HG03439 (cell line): ENCODE data around the gene C2orf76.

ENCODE experiments used
- ATAC-seq: cut with Tn5 transposase; IDR thresholded peaks from one replicate; pipeline ENCODE4 v1.9.1; 2021; ENCODE audit warnings: mild to moderate bottlenecking, moderate library complexity; ENCODE audit not compliant: unreplicated experiment

Gene C2orf76

DNA sequence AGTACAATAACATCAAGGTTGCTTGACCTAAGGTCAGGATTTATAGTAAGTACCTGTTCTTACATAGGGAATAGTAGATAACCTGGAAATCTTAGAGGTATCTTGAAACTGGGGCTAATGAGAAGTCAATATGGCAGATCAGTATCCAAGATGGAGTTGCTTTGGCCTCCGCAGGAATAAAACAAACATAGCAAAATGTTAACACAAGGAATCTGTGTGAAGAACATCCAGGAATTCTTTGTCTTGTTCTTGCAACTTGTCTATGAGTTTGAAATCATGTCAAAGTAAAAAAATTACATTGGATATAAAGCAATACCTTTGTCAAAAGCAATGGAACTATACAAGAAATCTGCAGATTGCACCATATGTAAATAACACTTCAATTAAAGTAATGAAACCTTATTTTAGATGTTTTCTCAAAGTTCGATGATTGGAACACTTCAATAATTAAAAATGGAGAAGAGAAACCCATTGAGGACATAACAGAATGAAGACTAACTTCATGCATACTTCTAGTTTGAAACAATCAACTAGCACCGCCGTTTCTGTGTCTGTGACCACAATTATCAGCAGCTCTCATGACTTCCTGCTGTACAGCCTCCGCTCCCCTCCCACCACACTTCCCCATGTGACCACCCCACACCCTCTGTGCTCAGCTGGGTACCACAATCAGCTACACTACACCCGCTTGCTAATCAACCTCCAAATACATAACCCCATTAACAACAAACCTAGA is 27.6 kb downstream of the C2orf76 start:
- ATAC-seq, result peak; percentile 95

DNA sequence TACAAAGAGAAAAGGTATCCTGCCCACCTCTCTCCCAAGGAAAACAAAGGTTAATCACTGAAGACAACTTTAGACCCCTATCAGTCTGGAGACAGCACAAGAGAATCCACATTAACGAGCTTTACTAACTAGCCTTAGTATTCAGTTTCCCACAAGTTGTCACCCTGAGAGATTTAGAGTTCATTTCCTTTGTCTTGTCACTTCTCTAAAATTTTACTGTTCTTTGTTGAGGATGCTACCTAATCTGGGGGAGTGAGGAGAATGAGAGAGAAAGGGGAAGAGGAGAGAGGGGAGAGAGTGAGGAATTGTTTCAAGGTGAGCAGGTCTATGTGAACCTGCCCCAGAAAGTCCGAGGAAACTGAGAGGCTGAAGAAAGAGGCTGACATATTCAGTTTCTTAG is 28.4 kb downstream of the C2orf76 start:
- ATAC-seq, result no peak

DNA sequence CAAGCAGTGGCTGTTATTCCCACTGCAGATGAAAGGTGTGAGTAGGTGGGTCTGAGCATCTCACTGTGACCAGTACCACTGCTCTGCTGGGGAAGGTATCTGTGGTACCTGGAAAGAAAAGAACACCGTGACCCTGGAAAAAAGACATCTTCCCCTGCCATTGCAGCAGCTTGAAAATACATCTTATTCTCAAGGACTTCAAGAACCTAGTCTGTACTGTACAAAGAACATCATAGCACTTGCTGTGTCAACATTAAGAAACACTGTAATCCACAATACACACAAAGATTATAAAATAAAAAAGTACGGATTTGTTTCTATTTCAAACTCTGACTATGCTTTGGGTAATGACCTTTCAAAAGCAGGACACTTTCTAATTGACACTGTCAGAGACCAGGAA is 28.9 kb downstream of the C2orf76 start:
- no peak for ATAC-seq

DNA sequence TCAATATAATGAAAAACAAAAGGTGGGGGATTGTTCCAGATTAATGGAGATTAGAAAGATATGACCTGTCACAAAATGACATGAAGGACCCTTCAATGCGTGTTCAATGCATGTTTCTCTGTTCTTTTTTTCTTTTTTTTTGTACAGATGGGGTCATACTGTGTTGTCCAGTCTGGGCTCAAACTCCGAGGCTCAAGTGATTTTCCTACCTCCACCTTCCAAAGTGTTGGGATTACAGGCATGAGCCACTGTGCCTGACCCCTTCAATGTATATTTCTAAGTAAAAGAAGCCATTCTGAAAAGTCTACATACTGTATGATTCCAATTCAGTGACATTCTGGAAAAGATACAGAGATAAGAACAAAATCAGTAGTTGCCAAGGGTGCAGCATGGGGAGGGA is 32.8 kb downstream of the C2orf76 start:
- no peak for ATAC-seq

DNA sequence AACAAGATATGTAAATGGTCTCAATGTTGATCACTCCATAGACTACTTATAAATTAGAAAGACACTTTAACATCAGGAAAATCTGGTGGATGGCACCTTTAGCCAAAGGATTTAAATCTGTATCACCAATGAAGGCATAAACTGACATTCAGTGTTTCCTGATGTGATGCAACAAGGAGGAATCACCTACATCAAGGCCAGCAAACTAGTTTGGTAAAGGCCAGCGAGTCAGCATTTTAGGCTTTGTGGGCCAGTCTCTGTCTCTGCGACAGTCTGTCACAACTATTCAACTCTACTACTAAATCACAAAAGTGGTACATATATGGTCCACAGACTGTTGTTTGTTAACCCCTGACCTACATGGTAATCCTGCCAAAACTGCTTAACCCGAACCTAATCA is 33.3 kb downstream of the C2orf76 start:
- no peak for ATAC-seq

DNA sequence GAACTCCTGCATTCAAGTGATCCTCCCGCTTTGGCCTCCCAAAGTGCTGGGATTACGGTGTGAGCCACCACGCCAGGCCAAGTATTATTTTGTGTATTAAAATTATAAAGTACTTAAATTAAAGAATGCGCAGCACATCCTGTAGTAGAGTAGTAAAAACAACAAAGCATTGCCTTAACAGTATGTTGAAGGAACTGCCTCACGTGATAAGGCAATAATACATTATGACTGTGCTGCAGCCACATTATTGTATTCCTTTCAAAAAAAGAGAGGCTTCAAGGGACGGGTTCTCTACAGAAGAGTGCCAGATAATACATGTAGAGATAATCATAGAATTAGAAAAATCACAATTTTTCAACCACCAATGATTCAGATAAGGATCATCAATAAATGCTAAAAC is 33.7 kb downstream of the C2orf76 start:
- ATAC-seq, result no peak

DNA sequence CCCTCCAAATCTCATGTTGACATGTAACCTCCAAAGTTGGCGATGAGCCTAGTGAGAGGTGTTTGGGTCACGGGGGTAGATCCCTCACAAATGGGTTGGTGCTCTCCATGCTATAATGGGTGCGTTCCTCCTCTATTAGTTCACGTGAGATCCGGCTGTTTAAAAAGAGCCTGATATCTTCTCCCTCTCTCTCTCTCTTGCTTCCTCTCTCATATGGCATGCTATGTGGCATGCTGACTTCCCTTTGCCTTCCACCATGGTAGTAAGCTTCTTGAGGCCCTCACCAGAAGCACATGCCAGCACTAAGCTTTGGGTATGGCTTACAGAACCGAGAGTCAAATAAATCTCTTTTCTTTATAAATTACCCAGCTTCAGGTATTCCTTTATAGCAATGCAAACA is 39.2 kb downstream of the C2orf76 start:
- no peak for ATAC-seq

DNA sequence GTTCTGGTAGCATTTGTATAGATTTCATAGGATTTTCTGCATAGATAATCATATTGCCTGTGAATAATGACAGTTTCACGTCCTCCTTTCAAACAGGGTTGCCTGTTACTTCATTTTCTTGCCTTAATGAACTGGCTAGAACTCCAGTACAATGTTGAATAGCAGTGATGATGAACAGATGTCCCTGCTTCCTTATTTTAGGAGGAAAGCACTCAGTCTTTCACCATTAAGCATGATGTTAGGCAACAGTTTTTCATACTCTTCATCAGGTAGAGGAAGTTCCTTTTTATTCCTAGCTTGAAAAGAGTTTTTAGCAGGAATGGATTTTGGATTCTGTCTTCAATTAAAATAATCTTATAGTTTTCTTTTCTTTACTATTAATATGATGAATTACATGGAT is 39.7 kb downstream of the C2orf76 start:
- ATAC-seq, result no peak

DNA sequence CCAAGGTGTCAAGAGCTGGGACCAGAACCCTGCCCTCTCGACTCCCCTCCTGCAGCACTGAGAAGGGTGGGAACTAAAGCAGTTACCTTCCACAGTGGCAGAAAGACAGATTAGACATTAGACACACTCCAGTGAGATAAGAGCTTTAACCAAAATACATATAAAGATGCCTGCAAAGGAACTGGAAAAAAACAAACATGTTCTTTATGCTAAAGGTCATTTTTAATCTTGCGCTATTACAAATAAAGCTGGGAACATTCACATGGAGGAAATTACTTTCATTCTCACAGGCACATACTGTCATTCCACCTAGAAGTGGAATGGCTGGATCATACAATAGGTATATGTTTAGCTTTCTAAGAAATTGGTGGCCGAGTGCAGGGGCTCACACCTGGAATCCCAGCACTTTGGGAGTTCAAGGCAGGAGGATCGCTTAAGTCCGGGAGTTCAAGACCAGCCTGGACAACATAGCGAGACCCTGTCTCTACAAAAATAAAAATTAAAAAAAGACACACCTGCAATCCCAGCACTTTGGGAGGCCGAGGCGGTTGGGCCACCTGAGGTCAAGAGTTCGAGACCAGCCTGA is 41.9 kb downstream of the C2orf76 start:
- no peak for ATAC-seq

DNA sequence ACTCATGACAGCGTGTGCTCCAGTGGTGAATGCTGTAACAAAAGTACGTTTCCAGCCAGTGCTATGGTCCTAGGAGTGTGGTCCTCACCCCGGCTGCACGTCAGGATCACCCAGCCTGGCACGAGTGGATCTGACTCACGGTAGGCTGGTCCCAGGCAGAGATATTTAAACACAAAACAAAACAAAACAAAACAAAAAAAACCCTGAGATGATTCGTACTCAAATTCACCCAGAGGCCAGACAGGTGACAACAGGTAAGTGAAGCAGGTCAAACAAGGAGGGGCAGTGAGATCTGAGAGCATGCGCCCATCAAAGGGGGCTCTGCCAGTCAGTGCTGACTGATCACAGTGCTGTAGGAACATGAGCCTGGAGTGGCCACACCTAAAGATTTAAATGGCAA is 43.2 kb downstream of the C2orf76 start:
- no peak for ATAC-seq

DNA sequence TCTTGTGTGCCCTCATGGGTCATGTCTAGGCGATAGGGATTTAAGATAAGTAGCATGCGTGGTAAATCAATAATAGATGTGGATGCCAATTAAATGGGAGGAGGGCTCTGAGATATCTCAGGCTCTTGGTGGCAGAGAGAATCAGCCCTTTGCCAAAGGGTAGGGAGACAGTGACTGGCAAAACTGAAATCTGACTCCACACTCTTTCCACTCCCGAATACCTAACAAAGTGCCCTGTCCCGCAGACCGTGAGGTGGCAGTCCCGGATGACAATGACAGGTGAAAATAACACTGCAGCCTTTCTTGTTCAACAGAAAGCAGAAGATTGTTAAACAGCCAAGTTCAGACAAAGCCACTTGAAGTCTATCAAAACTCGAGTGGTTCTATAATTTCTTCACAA is 47.0 kb downstream of the C2orf76 start:
- ATAC-seq, result no peak

DNA sequence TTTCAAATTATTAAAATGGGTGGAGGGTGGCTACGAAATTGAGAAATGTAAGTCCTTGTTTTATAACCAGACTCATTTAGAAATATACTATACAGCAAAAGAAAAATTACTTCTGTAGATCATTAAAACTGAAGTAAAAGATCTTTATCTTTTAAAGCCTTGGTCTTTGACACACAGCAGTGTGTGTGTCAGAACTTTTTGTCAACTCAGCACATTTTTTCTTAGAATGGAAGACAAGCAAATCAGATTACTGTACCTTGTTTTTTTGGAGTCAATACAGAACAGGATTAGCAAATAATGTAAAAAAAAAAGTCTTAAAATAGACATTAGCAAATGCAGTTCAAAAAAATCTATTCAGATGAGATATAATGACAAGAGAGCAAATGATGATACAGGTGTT is 49.1 kb downstream of the C2orf76 start:
- no peak for ATAC-seq

DNA sequence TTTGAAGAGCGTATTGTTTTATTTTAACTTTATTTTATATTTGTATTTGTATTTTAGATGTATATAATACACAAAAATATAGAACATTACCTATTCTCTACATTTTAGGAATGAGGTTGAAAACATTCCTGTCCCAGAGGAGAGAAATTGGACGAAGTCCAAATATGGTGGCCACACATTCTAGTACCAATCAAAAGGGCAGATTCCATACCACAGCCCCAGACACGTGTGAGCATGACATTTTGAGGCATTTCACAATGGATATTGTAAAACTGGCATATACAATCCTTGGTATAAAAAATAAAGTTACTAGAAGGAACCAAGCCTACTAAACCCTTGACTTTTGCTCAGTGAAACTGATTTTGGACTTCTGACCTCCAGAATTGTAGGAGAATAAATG is 50.6 kb downstream of the C2orf76 start:
- ATAC-seq, result no peak

DNA sequence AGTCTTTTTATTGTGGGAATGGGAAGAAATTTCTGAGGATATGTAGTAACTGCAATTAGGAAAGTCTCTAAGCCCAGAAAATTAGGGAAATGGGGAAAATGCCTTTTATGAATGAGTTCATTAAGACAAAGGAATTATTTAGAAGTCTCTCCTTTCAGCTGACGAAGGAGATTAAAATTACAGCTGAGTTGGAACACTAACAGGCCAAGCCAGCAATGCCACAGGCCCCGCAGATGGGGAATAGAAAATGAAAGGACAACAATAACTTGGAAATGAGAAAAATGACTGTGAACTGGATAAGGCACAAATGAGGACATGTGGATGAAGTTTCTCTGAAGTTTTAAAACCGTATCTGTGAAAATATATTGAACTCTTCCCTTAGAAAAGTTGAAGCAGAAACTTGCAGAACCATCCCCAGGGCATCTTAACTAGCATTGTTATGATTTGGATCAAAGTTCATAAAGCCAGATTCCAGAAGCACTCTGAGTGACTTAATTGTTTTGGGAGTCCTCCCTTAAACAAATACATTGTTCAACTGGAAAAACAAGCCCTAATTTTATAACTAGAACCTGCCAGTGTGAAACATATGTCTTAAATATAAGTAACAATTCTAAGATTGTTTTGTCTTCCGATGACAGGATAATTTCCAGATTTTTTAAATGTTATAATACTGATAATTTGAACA is 51.3 kb downstream of the C2orf76 start:
- ATAC-seq, result no peak

DNA sequence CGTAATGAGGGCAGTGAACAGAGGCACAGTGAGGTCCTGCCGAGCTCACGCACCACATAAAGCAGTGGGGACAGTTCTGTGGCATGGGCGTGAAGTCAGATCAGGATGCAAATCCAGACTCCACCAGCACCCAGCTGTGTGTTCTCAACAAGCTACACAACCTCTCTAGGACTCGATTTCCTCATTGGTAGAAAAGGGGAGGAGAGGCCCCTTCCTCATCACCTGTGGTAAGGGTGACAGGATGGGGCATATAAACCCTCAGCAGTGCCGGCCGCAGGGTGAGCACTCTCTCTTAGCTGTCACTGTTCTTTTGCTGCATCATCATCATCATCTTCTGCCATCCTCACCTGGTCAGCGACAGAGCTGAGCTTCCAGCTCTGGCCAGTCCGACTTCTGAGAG is 54.8 kb downstream of the C2orf76 start:
- no peak for ATAC-seq

DNA sequence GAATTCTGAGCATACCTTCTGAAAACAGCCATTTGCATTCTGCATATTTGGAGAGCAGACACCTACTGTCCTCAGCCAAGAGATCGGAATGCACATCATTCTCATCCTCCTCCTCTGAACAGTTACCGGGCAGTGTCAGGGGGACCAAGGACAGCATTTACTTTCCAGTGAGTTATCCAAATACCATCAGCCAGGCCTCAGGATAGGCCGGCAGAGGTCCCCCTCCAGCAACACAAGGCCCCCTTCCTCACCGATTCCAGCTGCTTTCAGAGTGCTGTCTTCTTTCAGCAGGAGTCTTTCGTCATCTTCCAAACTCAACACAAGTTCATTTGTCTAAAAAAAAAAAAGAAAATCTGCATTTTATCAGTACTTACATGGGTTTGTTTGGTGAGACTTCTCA is 55.3 kb downstream of the C2orf76 start:
- ATAC-seq, result peak; percentile 10

DNA sequence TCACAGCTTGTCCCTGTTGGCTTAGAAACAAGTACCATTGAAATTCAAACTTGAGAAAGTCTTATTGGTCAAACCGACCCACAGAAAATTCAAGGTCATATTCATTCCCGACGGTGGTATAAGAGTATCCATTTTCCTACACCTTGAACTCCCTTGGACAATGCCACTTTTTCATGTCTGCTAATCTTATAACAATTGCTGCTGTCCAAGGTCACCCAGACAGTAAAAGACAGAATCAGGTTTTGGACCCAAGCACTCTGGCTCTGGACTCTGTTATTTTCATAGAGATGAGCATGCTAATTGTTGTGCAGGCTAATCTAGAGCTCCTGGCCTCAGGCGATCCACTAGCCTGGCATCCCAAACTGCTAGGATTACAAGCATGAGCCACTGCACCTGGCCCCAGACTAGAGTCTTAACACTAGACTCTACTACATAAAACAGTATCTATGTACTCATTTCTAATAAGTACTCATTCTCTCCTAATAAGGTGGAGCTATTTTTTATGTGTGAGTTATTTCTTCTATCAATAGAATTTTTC is 57.8 kb downstream of the C2orf76 start:
- ATAC-seq, result no peak

DNA sequence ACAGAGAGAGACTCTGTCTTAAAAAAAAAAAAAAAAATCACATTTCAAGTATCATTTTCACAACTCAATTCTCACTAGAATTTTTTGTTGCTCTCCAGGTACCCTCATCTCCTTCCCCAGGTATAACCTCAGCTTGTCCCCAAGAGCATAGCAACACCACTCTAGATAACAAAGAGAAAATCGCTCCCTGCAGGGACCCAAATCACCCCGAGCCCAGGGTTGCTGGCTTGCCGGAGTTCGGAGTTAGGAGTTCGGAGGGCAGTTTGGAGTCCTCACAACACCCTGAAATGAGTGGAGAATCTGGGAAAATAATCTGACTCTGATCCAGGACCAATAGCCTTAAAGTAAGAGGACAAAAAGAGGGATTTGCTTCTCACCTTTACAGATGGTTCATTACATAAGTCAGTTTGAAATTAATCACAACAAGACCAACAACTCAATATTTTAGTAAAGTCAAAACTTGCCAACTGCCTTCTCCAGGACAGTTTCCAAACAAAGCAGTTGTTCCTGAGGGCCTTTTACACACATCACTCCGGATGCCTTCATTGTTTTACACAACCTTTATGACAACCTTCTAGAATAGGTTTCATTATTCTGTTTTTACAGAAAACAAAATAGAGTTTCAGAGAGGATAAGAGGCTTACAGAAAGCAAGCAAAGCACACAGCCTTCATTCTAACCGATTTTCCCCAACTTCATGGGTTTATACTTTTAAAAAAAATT is 59.1 kb downstream of the C2orf76 start:
- no peak for ATAC-seq

DNA sequence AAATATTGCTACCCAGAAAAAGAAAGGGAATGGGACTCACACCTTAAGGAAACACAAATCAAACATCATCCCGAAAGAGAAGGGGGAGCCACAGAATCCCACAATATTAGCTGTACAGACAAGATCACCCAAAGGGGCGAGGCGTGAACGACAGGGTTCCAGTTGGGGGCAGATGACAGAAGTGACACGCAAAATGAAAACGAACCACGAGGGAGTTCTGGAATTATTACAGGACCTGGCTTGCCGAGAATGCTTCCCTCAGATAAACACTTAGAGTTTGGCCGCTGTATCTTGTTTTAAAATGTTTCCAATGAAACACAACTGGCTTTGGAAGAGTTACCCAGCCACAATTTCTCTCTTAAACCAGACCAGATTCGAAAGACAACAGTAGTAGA is 60.4 kb downstream of the C2orf76 start:
- ATAC-seq, result no peak

DNA sequence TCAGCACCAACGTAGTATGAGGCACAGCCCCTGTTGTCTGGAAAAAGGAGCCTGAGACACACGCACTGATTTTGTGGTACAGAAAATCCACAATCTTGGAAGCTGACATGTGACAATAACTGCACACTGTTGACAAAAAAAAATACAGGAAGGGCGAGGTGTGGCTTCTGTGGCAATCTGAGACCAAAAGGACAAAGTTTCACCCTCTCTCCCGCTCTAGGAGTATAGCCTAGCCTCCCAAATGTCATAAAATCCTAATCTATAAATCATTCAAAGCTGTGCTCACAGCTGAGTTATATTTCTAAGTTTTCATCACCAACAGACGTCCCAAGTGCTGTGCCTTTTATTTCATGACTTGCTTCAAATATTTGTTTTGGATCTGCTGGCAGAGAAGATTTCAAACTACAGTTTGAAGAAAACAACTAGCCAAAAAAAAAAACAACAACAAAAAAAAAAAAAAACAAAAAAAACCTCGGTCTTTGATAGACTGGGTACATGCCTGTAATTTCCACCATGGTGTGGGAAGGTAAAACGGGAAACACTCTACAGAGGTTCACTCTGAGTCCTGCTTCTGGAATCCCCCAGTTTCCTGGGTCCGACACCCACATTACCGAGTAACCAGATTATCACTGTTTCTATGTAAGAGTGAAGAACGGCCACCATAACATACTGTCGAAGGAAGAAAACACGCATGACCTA is 61.0 kb downstream of the C2orf76 start:
- no peak for ATAC-seq

DNA sequence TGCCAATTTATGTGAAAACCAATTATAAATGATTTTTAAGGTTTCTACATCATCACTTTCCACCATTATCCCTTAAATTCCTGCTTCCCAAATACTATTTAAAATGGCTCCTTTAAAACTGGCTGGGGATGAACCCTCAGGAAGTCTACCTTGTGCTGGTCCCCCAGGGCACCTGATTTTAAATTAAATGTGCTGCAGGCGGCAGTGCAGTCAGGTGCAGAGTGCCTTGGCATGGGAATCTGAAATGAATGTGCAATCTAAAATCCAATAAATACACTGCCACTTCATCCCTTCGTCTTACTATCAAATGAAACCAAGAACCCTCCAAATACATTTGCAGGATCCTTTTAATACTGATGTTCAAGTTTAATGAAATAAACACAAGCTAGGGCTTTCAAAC is 61.8 kb downstream of the C2orf76 start:
- ATAC-seq, result no peak
